ENCODE measurements around the gene ATG7.

- TF ChIP-seq CTCF (IDR thresholded peaks at IDR 0.05; ENCODE audit: low read depth, low read length, poor library complexity, severe bottlenecking): no peak
- no peak for TF ChIP-seq EZH2phosphoT487 (IDR thresholded peaks at IDR 0.05; ENCODE audit: borderline replicate concordance, low read length)
Observed at GRCh38 chr3:11300970-11301369, 28.8 kb downstream of the ATG7 start.

All from DOHH2 (cell line).